Measurements from ENCODE around the gene NHLRC4.
A peak's percentile ranks its signal among the peaks of the same experiment; 100 is the strongest.

The NHLRC4 gene

GRCh38 chr16:522320-523096, 44.3 kb upstream of the NHLRC4 start:
- no peak overlapping the region for H3K4me3 ChIP-seq (ENCODE audit: low read depth, low read length)
- TF ChIP-seq, protein P1, sequence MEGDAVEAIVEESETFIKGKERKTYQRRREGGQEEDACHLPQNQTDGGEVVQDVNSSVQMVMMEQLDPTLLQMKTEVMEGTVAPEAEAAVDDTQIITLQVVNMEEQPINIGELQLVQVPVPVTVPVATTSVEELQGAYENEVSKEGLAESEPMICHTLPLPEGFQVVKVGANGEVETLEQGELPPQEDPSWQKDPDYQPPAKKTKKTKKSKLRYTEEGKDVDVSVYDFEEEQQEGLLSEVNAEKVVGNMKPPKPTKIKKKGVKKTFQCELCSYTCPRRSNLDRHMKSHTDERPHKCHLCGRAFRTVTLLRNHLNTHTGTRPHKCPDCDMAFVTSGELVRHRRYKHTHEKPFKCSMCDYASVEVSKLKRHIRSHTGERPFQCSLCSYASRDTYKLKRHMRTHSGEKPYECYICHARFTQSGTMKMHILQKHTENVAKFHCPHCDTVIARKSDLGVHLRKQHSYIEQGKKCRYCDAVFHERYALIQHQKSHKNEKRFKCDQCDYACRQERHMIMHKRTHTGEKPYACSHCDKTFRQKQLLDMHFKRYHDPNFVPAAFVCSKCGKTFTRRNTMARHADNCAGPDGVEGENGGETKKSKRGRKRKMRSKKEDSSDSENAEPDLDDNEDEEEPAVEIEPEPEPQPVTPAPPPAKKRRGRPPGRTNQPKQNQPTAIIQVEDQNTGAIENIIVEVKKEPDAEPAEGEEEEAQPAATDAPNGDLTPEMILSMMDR (IDR thresholded peaks at IDR 0.05; ENCODE audit: borderline replicate concordance, insufficient read depth, low read depth, low read length): no peak

DNA sequence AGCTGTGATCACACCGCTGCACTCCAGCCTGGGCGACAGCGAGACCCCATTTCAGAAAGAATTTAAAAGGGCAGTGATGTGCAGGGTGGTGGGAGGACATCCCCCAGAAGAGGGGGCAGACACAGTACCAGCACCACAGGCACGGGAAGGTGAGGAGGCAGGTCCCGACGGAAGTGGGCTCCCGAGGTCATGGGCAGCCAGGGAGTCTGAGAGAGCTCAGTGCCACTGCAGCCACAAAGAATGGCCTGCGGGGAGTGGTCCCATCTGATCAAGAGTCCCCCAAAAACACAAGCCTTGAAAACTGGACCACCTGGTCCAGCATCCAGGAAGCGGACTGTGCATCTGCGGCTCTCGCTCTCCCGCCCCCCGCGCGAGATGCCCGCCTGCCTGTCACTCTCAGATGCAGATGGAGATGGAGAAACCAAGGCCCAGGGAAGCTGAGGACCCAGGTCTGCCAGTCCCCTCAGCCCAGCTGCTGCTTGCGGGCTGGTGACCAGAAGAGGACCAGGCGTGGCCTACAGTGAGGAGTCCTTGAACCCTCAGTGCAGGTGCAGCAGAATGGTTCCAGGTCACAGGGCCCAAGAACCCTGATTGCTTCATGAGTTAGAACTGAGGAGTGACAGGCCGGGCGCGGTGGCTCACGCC, 43.6 kb upstream of the NHLRC4 start:
- TF ChIP-seq, protein P1 (IDR thresholded peaks at IDR 0.05; ENCODE audit: borderline replicate concordance, insufficient read depth, low read depth, low read length): no peak
- no peak overlapping the region for H3K4me3 ChIP-seq (ENCODE audit: low read depth, low read length)

DNA sequence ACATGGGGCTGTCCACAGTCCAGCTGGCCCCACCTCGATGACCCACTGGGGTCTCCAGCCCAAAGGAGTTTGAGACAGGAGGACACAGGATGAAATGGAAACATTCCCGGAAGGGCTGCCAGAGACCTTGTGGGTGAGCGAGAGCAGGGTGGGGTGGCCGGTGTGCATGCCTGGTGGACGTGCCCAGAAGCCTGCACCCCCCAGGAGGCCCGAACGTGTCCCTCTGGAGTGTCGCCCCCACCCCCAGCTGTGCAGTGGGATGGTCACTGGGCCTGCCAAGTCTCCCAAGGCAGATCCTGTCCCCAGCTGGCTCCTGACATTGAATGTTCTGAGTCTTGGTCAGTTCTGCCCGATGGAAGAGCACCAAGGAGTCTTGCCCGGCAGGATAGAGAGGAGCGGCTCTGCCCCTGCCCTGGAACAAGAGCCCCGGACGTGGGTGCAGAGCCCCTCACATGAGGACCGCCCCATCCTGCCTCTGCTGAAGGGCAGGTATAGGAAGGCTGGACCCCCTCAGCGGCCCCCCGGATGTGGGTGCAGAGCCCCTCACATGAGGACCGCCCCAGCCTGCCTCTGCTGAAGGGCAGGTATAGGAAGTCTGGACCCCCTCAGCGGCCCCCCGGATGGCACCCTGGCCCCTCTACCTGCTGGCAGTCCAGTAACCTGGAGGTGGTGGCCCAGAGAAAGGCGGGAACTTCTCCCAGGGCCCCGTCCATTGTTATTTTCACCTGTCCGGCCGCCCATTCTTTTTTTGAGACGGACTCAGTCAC, 42.3 kb upstream of the NHLRC4 start:
- TF ChIP-seq, protein P1 (IDR thresholded peaks at IDR 0.05; ENCODE audit: borderline replicate concordance, insufficient read depth, low read depth, low read length): no peak
- H3K4me3 ChIP-seq (ENCODE audit: low read depth, low read length): no peak overlapping the region

- TF ChIP-seq, protein P1 (IDR thresholded peaks at IDR 0.05; ENCODE audit: borderline replicate concordance, insufficient read depth, low read depth, low read length): no peak
- no peak overlapping the region for H3K4me3 ChIP-seq (ENCODE audit: low read depth, low read length)
Measured at GRCh38 chr16:525123-525519, 41.7 kb upstream of the NHLRC4 start.

DNA sequence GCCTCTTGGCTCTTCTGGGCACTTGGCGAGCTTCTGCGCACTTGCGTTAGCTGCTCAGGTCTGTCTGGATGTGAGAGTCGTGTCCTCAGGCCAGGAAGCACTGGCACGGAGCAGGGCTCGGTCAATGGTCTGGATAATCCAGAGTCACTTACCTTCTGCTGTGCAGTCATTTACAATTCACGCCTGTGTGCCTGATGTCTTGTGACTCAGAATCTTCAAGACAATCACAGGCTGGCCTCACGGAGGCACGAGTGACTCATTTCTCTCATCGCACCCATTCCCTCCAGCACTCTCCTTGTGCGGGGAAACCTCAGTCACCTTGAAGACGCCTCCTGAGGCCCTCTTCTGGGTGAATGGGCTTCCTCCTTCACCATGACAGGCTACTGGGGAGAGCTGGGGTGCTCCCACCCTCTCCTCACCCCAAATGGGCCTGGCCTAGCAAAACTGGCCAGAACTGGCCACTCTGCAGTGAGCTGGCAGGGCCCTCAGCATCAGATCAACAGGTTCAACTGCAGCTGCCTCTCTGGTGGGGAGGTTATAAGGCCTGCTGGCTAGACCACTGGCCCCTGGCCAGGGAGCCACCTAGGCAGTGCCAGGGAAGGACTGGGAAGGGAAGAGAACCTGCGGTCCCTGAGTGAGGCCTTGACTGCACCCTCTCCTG, 41.2 kb upstream of the NHLRC4 start:
- TF ChIP-seq, protein P1 (IDR thresholded peaks at IDR 0.05; ENCODE audit: borderline replicate concordance, insufficient read depth, low read depth, low read length): no peak
- H3K4me3 ChIP-seq (ENCODE audit: low read depth, low read length): peak overlapping the region; percentile 81

DNA sequence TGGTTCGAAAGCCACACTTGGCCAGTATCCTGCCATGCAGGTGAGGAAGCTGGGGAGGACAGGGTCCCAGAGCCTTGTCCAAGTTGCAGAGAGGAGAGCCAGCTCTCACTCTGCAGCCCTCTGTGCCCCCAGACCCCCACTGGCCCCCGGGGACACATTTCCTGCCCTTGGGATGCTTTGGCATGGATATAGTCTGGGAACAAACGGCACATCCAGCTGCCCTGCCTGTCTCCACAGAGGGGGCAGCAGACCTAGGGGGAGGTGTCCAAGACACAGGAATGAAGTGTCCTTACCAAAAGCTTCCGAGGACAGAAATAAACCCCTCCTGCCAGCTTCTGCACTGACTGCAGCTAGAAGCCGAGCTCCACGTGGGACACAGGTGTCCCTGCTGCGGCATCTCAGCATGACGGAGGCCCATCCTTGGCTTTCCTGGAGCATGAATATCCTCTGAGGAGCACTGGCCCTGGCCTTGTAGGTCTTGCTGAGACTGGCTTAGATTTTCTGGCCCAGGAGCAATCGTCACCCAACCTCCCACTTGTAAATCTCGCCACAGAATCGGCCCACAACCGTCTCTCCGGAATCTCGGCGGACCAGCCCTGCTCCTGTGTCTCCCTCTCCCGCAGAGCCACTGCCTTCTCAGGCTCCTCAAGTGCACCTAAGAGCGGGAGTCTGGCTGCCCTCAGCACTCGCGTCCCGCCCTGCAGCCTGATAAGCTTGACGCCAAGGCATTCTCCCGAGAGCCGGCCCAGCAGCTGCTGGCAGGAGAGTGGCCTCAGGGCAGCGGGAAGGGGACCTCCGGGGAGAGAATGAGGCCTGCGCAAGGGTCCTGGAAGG, 40.4 kb upstream of the NHLRC4 start:
- H3K4me3 ChIP-seq (ENCODE audit: low read depth, low read length): peak overlapping the region; percentile 81
- TF ChIP-seq, protein P1 (IDR thresholded peaks at IDR 0.05; ENCODE audit: borderline replicate concordance, insufficient read depth, low read depth, low read length): no peak

Data from GM12875 (cell line).